H9 (cell line): ENCODE data around the gene GRIK4. TPM values are rescaled to one million over a fixed set of nuclear protein-coding genes. Genes with fewer than 3 reads are reported as not detected.

Experiments
- DNase-seq: peaks from one replicate; pipeline ENCODE4 v3.0.0-alpha.2; 2017
- H2AFZ ChIP-seq: one replicate; pipeline ENCODE4 v1.6.1; 2013; ENCODE audit warnings: mild to moderate bottlenecking, low read length, control low read depth, moderate library complexity
- H2AK5ac ChIP-seq: 2 replicates; pipeline ENCODE4 v1.6.1; 2013; ENCODE audit warnings: low read length, control low read depth, mixed read lengths; ENCODE audit not compliant: insufficient read length
- H2BK120ac ChIP-seq: one replicate; pipeline ENCODE4 v1.6.1; 2013; ENCODE audit warnings: low read depth, mild to moderate bottlenecking, low read length, control low read depth, inconsistent platforms; ENCODE audit not compliant: poor library complexity, severe bottlenecking
- H2BK12ac ChIP-seq: 2 replicates; pipeline ENCODE4 v1.6.1; 2013; ENCODE audit warnings: low read length, control low read depth, mixed read lengths, low read depth; ENCODE audit not compliant: insufficient read length
- H2BK15ac ChIP-seq: 2 replicates; pipeline ENCODE4 v1.6.1; 2013; ENCODE audit warnings: low read depth, low read length, control low read depth
- H2BK20ac ChIP-seq: one replicate; pipeline ENCODE4 v1.6.1; 2013; ENCODE audit warnings: low read depth, mild to moderate bottlenecking, low read length, control low read depth, inconsistent platforms; ENCODE audit not compliant: poor library complexity, severe bottlenecking
- H2BK5ac ChIP-seq: 2 replicates; pipeline ENCODE4 v1.6.1; 2013; ENCODE audit warnings: low read length, control low read depth, mixed read lengths; ENCODE audit not compliant: insufficient read length
- H3K14ac ChIP-seq: 2 replicates; pipeline ENCODE4 v1.6.1; 2013; ENCODE audit warnings: low read length, control low read depth; ENCODE audit not compliant: insufficient read depth
- H3K18ac ChIP-seq: 2 replicates; pipeline ENCODE4 v1.6.1; 2013; ENCODE audit warnings: low read depth, mild to moderate bottlenecking, mixed read lengths, low read length, control low read depth; ENCODE audit not compliant: insufficient read length
- H3K23ac ChIP-seq: 2 replicates; pipeline ENCODE4 v1.6.1; 2013; ENCODE audit warnings: low read length, control low read depth, mixed read lengths, low read depth; ENCODE audit not compliant: insufficient read length
- H3K23me2 ChIP-seq: 2 replicates; pipeline ENCODE4 v1.6.1; 2013; ENCODE audit warnings: low read depth, mild to moderate bottlenecking, mixed read lengths, low read length, control low read depth; ENCODE audit not compliant: insufficient read length, poor library complexity, severe bottlenecking
- H3K27ac ChIP-seq: 2 replicates; pipeline ENCODE4 v1.5.1; 2013; ENCODE audit warnings: low read length, control low read depth, mixed read lengths, low read depth; ENCODE audit not compliant: insufficient read length
- H3K27me3 ChIP-seq: 2 replicates; pipeline ENCODE4 v1.6.1; 2013; ENCODE audit warnings: low read length, control low read depth, inconsistent platforms; ENCODE audit not compliant: insufficient read depth
- H3K4ac ChIP-seq: 2 replicates; pipeline ENCODE4 v1.6.1; 2013; ENCODE audit warnings: low read depth, mild to moderate bottlenecking, control low read depth, inconsistent platforms, low read length, moderate library complexity
- H3K4me1 ChIP-seq: 2 replicates; pipeline ENCODE4 v1.6.1; 2013; ENCODE audit warnings: low read length, control low read depth, inconsistent platforms; ENCODE audit not compliant: insufficient read depth
- H3K4me2 ChIP-seq: 2 replicates; pipeline ENCODE4 v1.6.1; 2013; ENCODE audit warnings: low read length, control low read depth, mixed read lengths; ENCODE audit not compliant: insufficient read length, insufficient read depth
- H3K56ac ChIP-seq: 2 replicates; pipeline ENCODE4 v1.6.1; 2013; ENCODE audit warnings: low read depth, mild to moderate bottlenecking, mixed read lengths, low read length, control low read depth; ENCODE audit not compliant: insufficient read length
- H3K79me1 ChIP-seq: 2 replicates; pipeline ENCODE4 v1.6.1; 2013; ENCODE audit warnings: low read depth, mild to moderate bottlenecking, moderate library complexity, low read length, control low read depth, inconsistent platforms; ENCODE audit not compliant: insufficient read depth, poor library complexity, severe bottlenecking
- H3K79me2 ChIP-seq: 2 replicates; pipeline ENCODE4 v1.6.1; 2013; ENCODE audit warnings: low read length, control low read depth, inconsistent platforms; ENCODE audit not compliant: insufficient read depth
- H3K9ac ChIP-seq: 2 replicates; pipeline ENCODE4 v1.6.1; 2013; ENCODE audit warnings: low read length, control low read depth, mixed read lengths; ENCODE audit not compliant: insufficient read length; ENCODE audit errors: extremely low read depth
- H3K9me3 ChIP-seq: one replicate; pipeline ENCODE4 v1.6.1; 2013; ENCODE audit warnings: low read depth, low read length, inconsistent platforms; ENCODE audit not compliant: control insufficient read depth
- H3T11ph ChIP-seq: one replicate; pipeline ENCODE4 v1.6.1; 2013; ENCODE audit warnings: mild to moderate bottlenecking, low read length, control low read depth, inconsistent platforms
- H4K20me1 ChIP-seq: one replicate; pipeline ENCODE4 v1.6.1; 2013; ENCODE audit not compliant: control insufficient read depth, insufficient read length, insufficient read depth
- H4K5ac ChIP-seq: 2 replicates; pipeline ENCODE4 v1.6.1; 2013; ENCODE audit warnings: low read depth, mild to moderate bottlenecking, mixed read lengths, low read length, control low read depth; ENCODE audit not compliant: insufficient read length
- H4K8ac ChIP-seq: replicated peaks from 2 replicates; pipeline ENCODE4 v1.6.1; 2013; ENCODE audit warnings: low read length, control low read depth, mixed read lengths, low read depth; ENCODE audit not compliant: insufficient read length
- H4K91ac ChIP-seq: 2 replicates; pipeline ENCODE4 v1.6.1; 2013; ENCODE audit warnings: low read depth, mild to moderate bottlenecking, moderate library complexity, mixed read lengths, low read length, control low read depth; ENCODE audit not compliant: insufficient read length
- H3K27ac Mint-ChIP-seq, 3 experiments: 2 replicates in 2 of 3; 3 replicates in 1 of 3; pipeline ENCODE4 v1.8.0; 2020 to 2021; ENCODE audit warnings: mixed read lengths in 3 of 3, mild to moderate bottlenecking in 1 of 3, moderate library complexity in 1 of 3
- H3K27me3 Mint-ChIP-seq: 2 replicates; pipeline ENCODE4 v1.8.0; 2021; ENCODE audit warnings: low read depth, mild to moderate bottlenecking, moderate library complexity, mixed read lengths
- H3K36me3 Mint-ChIP-seq, 3 experiments: 2 replicates in 2 of 3; 3 replicates in 1 of 3; pipeline ENCODE4 v1.8.0; 2020 to 2021; ENCODE audit warnings: low read depth in 3 of 3, mixed read lengths in 3 of 3; ENCODE audit not compliant: insufficient read depth in 1 of 3
- H3K4me1 Mint-ChIP-seq, 2 experiments: 2 replicates each; pipeline ENCODE4 v1.8.0; 2020; ENCODE audit warnings: mixed read lengths in 2 of 2
- H3K4me3 Mint-ChIP-seq, 2 experiments: 2 replicates in 1 of 2; 3 replicates in 1 of 2; pipeline ENCODE4 v1.8.0; 2020 to 2021; ENCODE audit warnings: mild to moderate bottlenecking in 2 of 2, mixed read lengths in 2 of 2, moderate library complexity in 1 of 2
- H3K9me3 Mint-ChIP-seq, 2 experiments: 2 replicates in 1 of 2; 3 replicates in 1 of 2; pipeline ENCODE4 v1.8.0; 2020; ENCODE audit warnings: mild to moderate bottlenecking in 2 of 2, mixed read lengths in 2 of 2, moderate library complexity in 1 of 2
- CTCF ChIP-seq: fragments of 200-600 bp; sonication (generic); conservative IDR thresholded peaks from 3 replicates; pipeline ENCODE4 v1.8.0; 2021; ENCODE audit warnings: antibody characterized with exemption, mild to moderate bottlenecking
- WGBS: extraction: QIAGEN DNeasy Blood & Tissue Kit; methylation state at CpG from one replicate; pipeline ENCODE4 v1.1.7; 2013; ENCODE audit warnings: missing lambda C conversion rate, low lambda C conversion rate, mixed read lengths; ENCODE audit not compliant: insufficient read length; ENCODE audit errors: extremely low coverage; 5-methylcytosine and 5-hydroxymethylcytosine counted together
- total RNA-seq: library from RNA; stranded (reverse); gene quantifications from 2 replicates; pipeline ENCODE4 v1.2.1, GENCODE V29; 2021

GRIK4 gene
- total RNA-seq, 1 experiment from 2014 or later = 2.3 TPM

GRCh38 chr11:120595557-120595956 is 84.0 kb downstream of the GRIK4 start:
- Mint-ChIP-seq H3K36me3 (peaks cover 0 to 6% (median 4%) of the 10 kb centered on the region in 3 experiments; a peak in 4 of 7 replicates), H3K27ac (no peak overlapping the region), H3K4me1 (peaks cover 48 to 55% of the 10 kb centered on the region in 2 experiments), H3K4me3 (no peak overlapping the region), H3K27me3 (peaks cover 27% of the 10 kb centered on the region), H3K9me3 (no peaks in the 10 kb centered on the region)
- no peak overlapping the region for H2AFZ ChIP-seq
- no peak overlapping the region for H2BK15ac ChIP-seq
- no peak overlapping the region for H3K9ac ChIP-seq
- H3K79me2 ChIP-seq = no peaks in the 10 kb centered on the region
- no CpG with 5 or more reads among the region's 4 CpGs for WGBS
- no peak overlapping the region for H4K8ac ChIP-seq
- H3K4me1 ChIP-seq = no peaks in the 10 kb centered on the region; the same call in 1 of the 2 replicates
- H3K4me2 ChIP-seq = no peak overlapping the region
- TF ChIP-seq CTCF = no peak
- no peak overlapping the region for H4K5ac ChIP-seq
- no peak overlapping the region for H2BK12ac ChIP-seq
- DNase-seq = no peak
- no peaks in the 10 kb centered on the region for H3K9me3 ChIP-seq
- H3K23ac ChIP-seq = no peak overlapping the region
- no peak overlapping the region for H3K27ac ChIP-seq
- no peak overlapping the region for H3K14ac ChIP-seq
- no peaks in the 10 kb centered on the region; the same call in 1 of the 2 replicates for H3K27me3 ChIP-seq
- H3K23me2 ChIP-seq = no peaks in the 10 kb centered on the region
- H3T11ph ChIP-seq = no peak overlapping the region
- H3K79me1 ChIP-seq = no peaks in the 10 kb centered on the region
- H3K18ac ChIP-seq = no peak overlapping the region
- H3K56ac ChIP-seq = no peak overlapping the region
- no peak overlapping the region for H2AK5ac ChIP-seq
- no peak overlapping the region for H2BK120ac ChIP-seq
- H4K91ac ChIP-seq = no peak overlapping the region
- H2BK5ac ChIP-seq = no peak overlapping the region
- H2BK20ac ChIP-seq = no peak overlapping the region
- H4K20me1 ChIP-seq = peaks cover 2% of the 10 kb centered on the region
- H3K4ac ChIP-seq = no peak overlapping the region
